SH-SY5Y (cell line): ENCODE measurements around the gene PRDM2.

Experiments used
- GATA2 ChIP-seq: IDR thresholded peaks from 2 replicates; pipeline ENCODE4 v1.6.1; 2011; ENCODE audit warnings: mild to moderate bottlenecking, low read depth, low read length
- GATA3 ChIP-seq: IDR thresholded peaks from 2 replicates; pipeline ENCODE4 v1.6.1; 2011; ENCODE audit warnings: low read depth, mild to moderate bottlenecking, low read length, moderate library complexity

PRDM2 gene

GRCh38 chr1:13699936-13700520 is at the start of gene PRDM2:
PRDM2 (plus strand) TSS chr1:13700188; CDS start chr1:13715606, 15,418 bp downstream.
- TF ChIP-seq GATA3 (no peak), GATA2 (no peak)

GRCh38 chr1:13651279-13651678 is 48.7 kb upstream of the PRDM2 start:
- TF ChIP-seq GATA3 (no peak), GATA2 (no peak)

- TF ChIP-seq GATA3, result no peak
Measured at GRCh38 chr1:13652238-13652637, 47.8 kb upstream of the PRDM2 start.

GRCh38 chr1:13661539-13661938 is 38.4 kb upstream of the PRDM2 start:
- no peak for TF ChIP-seq GATA2

- no peak for TF ChIP-seq GATA2
- no peak for TF ChIP-seq GATA3
Measured at GRCh38 chr1:13662493-13662892, 37.5 kb upstream of the PRDM2 start.

GRCh38 chr1:13663969-13664368 is 36.0 kb upstream of the PRDM2 start:
- no peak for TF ChIP-seq GATA3
- TF ChIP-seq GATA2, result no peak

GRCh38 chr1:13664451-13664850 is 35.5 kb upstream of the PRDM2 start:
- TF ChIP-seq GATA3, result no peak
- no peak for TF ChIP-seq GATA2

GRCh38 chr1:13666317-13666716 is 33.7 kb upstream of the PRDM2 start:
- TF ChIP-seq GATA3 (no peak), GATA2 (no peak)

- TF ChIP-seq GATA2 (no peak), GATA3 (no peak)
Measured at GRCh38 chr1:13667691-13668090, 32.3 kb upstream of the PRDM2 start.

- TF ChIP-seq GATA3 (no peak), GATA2 (no peak)
Measured at GRCh38 chr1:13674377-13674776, 25.6 kb upstream of the PRDM2 start.

GRCh38 chr1:13675151-13675651 is 24.8 kb upstream of the PRDM2 start:
- no peak for TF ChIP-seq GATA2
- TF ChIP-seq GATA3, result no peak

- TF ChIP-seq GATA3, result no peak
- no peak for TF ChIP-seq GATA2
Measured at GRCh38 chr1:13677896-13678295, 22.1 kb upstream of the PRDM2 start.

- TF ChIP-seq GATA3 (no peak), GATA2 (no peak)
Measured at GRCh38 chr1:13679651-13680050, 20.3 kb upstream of the PRDM2 start.

GRCh38 chr1:13681921-13682320 is 18.1 kb upstream of the PRDM2 start:
- TF ChIP-seq GATA2 (no peak), GATA3 (no peak)

GRCh38 chr1:13682444-13682843 is 17.5 kb upstream of the PRDM2 start:
- TF ChIP-seq GATA3 (no peak), GATA2 (no peak)

GRCh38 chr1:13683206-13683605 is 16.8 kb upstream of the PRDM2 start:
- TF ChIP-seq GATA2, result no peak
- no peak for TF ChIP-seq GATA3
